Skin of body (tissue), 2 donors: ENCODE data around the gene SPTAN1. TPM values are rescaled to one million over a fixed set of nuclear protein-coding genes. Genes with fewer than 3 reads are reported as not detected.
"Not testable (repeated sequence)": the region's sequence is repeated elsewhere in the genome, so short reads cannot be mapped to it uniquely, and the experiment has no call there.

Experiments used
- DNase-seq: peaks from one replicate; lab custom pipeline; 2025; lab: John Stamatoyannopoulos, UW
- total RNA-seq: library from RNA; depleted of rRNA; stranded (reverse); fragments of >200 nt; gene quantifications from one replicate; pipeline ENCODE4 v1.2.3, GENCODE V29; 2014

The SPTAN1 gene
- total RNA-seq, 1 donor from 2014 or later: 269 TPM

- DNase-seq: no peak
Measured at GRCh38 chr9:128552744-128553440, 505 bp downstream of the SPTAN1 start.

- peak; percentile 82 for DNase-seq
Measured at GRCh38 chr9:128553728-128554127, 1.3 kb downstream of the SPTAN1 start.

DNA sequence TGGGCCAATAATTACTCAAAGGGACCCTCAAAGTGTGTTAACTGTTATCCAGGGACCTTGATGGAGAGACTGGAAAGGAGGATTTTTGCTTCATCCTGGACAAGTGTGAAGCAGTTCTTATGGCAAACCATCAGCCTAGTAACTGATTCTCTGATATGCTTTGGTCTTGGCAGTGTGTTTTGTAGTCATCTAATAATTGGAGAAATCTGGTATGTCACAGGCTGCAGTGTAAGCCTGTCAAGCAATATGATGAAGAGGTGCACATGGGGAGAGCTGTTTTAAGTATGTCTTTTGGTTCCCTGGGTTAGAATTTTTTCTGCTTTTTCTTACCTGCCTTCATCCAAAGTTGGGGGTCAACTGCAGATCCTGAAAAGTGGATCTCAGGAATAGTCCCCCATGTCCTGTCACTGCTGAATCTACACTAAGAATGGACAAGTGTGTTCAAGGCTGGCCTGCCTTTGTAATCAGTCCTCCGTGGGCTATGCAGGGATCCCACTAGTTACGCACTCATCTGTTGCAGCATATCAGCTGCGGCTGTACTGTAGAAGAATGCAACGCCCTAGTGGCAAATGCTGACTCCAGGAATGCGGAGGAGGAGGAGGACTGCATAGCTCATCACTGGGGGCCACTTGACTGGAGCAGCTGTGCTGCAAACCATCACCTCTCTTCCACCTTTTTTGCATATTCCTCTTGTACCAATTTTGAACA is 1.9 kb downstream of the SPTAN1 start:
- peak; percentile 74 for DNase-seq

GRCh38 chr9:128555180-128555721 is 2.9 kb downstream of the SPTAN1 start:
- no peak for DNase-seq

DNA sequence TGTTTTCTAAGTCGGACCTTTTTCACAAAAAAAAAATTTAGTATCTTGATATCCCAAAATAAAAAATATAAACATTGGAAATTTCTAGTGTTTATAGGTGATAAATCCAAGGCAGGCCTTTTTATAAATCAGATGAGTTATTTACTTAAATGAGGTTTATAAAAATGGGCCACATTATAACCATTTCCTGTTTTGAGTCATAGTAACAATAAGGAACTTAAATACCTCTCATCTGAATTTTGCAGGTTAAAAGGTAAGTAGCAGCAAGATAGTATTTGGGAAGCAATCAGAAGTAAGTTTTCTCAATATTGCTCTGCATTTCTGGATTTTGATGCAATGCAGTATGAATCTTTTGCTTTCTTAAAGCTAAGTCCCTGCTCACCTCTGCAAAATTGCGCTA is 3.9 kb downstream of the SPTAN1 start:
- no peak for DNase-seq

DNA sequence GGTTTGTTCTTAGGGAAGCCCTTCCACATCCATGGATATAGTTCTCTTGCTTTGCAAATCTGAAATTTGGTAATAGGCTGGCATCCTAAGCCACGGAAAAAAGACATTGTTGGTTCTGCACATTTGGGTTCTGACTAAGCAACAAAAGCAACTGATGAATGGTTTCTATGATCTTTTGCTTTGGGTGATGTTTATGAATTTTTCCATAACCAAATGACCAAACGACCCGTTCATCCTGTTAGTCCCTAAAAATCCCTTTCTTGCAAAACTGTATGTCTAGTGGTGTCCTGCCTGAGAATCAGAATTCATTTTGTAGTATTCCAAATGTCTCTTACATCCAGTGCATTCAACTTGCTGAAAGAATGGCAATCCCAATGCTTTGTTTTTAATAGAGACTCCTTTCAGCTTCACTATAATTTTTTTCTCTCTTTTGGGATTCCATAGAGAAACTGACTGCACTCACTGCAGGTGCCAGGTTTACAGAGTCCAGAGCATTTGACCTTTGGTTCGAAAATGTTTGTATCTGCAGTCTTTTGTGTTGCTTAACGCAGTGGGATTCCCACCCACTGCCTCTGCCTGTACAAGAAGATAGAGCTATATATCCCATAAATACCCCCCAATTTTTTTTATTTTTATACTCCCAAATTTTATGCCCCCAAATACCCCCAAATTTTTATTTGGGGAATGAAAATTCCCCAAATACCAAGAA is 4.7 kb downstream of the SPTAN1 start:
- no peak for DNase-seq

DNA sequence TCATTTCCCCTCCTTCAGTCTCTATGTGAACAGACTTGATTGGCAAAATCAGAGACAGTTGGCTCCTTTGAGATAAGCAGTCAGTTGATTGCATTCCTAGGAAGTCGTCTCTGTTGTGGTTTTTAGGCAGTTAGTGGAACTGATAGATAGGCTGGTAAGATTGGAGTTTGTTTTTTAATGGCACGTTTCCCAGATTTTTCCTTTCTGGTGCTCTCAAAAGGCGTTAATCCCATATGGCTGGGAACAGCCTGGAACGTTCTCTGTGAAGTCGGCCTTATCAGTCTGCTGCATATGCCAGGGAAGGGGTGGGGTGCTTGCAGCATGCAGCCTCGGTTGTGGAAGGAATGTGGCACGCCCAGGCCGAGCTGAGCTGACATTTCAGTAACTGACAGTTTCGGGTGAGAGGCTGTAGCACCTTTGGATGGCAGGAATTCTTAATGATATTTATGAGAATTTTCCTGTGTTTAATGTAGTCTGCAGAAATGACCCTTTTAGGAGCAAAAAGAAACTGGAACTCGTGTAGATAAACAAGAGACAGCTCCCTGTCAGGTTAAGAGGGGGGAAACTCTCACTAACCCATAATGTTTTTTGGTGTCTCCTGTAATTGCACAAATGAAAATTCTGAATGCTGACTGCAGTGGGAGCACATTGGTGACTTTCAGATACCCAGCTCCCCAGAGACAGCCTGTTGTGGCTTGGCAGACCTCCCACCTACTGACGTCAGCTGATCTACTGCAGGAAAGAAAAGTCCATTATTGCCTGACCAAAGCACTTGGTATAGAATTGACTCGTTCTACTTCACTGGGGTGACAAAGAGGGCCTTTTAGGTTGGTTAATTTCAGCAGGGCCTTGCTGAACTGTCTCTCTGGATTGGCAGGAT is 6.3 kb downstream of the SPTAN1 start:
- DNase-seq: peak; percentile 78

GRCh38 chr9:128565578-128565977 is 13.2 kb downstream of the SPTAN1 start:
- DNase-seq: no peak

GRCh38 chr9:128568470-128569078 is 16.2 kb downstream of the SPTAN1 start:
- no peak for DNase-seq

- DNase-seq: no peak
Measured at GRCh38 chr9:128575469-128575868, 23.1 kb downstream of the SPTAN1 start.

DNA sequence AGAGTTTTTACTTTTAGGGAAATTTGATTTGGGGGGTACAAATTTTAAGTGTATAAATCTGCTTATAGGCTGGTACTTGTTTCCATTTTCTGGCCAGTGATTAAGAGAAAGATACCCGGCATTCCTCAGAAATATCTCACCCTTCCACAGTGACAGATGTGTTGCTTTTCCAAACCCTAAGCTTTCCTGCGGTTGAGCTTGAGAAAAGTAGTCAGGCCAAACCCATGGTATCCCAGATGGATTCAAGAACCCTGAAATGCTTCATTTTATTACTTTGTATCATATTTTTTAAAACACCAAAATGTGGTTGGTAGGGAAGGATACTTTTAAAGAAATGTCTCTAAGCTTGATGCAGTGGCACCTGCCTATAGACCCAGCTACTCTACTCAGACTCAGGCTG is 23.5 kb downstream of the SPTAN1 start:
- DNase-seq: no peak

DNA sequence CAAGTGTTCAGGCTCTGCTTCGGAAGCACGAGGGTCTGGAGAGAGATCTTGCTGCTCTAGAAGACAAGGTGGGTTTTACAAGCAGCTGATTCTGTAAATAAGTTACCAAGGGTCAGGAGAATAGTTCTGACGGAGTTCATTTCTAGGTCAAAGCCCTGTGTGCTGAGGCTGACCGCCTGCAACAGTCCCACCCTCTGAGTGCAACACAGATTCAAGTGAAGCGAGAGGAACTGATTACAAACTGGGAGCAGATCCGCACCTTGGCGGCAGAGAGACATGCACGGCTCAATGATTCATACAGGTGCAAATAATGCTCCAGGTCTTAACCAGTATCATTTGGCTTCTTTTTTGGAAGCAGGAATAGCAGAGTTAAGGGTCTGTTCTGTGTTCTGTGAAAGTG is 24.8 kb downstream of the SPTAN1 start:
- DNase-seq: no peak

DNA sequence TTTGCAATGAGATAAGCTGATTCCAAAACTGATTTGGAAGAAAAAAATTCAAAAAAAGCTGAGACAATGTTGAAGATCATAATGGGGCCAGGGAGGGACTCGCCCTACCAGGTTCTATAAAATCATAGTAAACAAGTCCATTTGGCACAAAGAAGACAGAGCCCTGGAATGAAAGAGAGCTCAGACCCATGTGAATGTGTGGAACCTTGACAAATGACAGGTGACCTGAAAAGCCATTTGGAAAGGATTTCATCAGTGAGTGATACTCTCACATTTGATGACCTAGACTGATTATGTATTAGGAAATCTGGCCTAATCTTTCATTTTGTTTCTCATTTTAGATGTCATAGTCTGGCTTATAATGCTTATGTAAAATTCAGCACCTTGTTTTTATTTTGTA is 26.8 kb downstream of the SPTAN1 start:
- DNase-seq: no peak

DNA sequence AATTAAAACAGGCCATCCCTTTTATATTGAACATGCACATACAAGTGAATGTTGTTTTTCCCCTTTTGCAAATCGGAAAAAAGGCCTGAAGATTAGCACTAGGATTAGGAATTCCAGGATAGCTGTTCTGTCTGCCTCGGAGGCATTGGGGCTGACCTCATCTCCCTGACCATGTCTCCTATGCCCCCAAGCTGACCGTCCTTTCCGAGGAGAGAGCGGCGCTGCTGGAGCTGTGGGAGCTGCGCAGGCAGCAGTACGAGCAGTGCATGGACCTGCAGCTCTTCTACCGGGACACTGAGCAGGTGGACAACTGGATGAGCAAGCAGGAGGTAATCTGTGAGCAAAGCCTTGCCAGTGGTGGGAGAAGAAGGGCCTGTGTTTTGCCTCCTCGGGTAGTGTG is 28.3 kb downstream of the SPTAN1 start:
- no peak for DNase-seq

DNA sequence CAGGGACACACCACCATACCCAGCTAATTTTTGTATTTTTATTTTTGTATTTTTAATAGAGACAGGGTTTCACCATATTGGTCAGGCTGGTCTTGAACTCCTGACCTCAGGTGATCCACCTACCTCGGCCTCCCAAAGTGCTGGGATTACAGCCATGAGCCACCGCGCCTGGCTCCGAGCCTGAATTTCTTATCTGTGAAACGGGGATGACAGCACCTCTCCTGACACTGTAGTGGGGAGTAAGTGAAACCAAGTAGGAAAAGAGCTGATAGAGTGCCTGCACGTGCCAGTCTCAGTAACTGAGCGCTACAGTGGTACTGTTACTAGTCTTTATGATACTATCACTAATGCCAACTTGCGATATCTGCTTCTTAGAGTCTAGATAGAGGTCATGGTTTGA is 32.8 kb downstream of the SPTAN1 start:
- not testable (repeated sequence) for DNase-seq

DNA sequence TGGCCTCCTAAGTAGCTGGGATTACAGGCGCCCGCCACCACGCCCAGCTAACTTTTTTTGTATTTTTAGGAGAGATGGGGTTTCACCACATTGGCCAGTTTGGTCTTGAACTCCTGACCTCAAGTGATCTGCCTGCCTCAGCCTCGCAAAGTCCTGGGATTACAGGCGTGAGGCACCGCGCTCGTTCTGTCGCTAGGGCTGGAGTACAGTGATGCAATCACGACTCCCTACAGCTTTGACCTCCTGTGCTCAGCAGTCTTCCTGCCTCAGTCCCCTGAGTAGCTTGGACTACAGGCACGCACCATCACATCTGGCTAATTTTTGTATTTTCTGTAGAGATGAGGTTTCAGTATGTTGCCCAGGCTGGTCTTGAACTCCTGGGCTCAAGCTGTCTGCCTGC is 34.5 kb downstream of the SPTAN1 start:
- not testable (repeated sequence) for DNase-seq

GRCh38 chr9:128587453-128587852 is 35.1 kb downstream of the SPTAN1 start:
- no peak for DNase-seq

- no peak for DNase-seq
Measured at GRCh38 chr9:128588581-128589233, 36.3 kb downstream of the SPTAN1 start.

DNA sequence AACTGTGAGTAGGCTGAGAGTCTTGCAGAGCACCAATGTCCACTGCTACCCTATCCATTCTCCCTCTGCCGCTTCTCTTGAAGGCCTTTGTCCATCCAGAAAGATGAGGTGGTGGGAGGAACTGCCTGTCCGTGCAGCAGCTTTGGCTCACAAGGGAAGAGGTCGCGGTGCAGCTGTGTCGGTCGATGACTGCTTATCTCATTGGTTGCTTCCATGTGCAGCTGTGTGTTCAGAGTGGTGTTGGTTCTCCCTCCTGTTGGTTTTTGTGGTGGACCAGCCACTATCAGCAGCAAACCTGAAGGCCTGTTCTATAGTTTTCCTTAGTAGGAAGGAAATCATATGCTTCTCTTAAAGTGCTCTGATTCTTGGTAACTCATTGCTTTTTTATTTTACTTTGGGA is 40.7 kb downstream of the SPTAN1 start:
- no peak for DNase-seq

GRCh38 chr9:128593856-128594255 is 41.5 kb downstream of the SPTAN1 start:
- DNase-seq: no peak
